Bronchial epithelial cell (primary cell): ENCODE data around the gene TCAF1. TPM values are rescaled to one million over a fixed set of nuclear protein-coding genes. Genes with fewer than 3 reads are reported as not detected.

Source experiments
- DNase-seq: peaks from one replicate; pipeline ENCODE4 v3.0.0-alpha.2; 2010; ENCODE audit warnings: low read depth
- FAIRE-seq: peaks from 2 replicates; lab custom pipeline; 2011; peaks lifted over from hg19 to GRCh38; lab: Jason Lieb, UNC
- H3K27me3 ChIP-seq: 2 replicates; pipeline ENCODE4 v1.5.1; 2011; ENCODE audit warnings: low read length; ENCODE audit not compliant: control insufficient read depth, insufficient read depth
- H3K36me3 ChIP-seq: 2 replicates; pipeline ENCODE4 v1.5.1; 2011; ENCODE audit warnings: low read length; ENCODE audit not compliant: control insufficient read depth, insufficient read depth
- H3K4me3 ChIP-seq: 2 replicates; pipeline ENCODE4 v1.5.1; 2011; ENCODE audit warnings: mild to moderate bottlenecking, low read depth, low read length, control low read depth
- total RNA-seq: library from RNA; depleted of rRNA; stranded (reverse); fragments of >200 nt; gene quantifications from 2 replicates; pipeline ENCODE4 v1.2.1, GENCODE V29; 2014
- TF ChIP-seq, protein P1 (sequence below): IDR thresholded peaks from 2 replicates; pipeline ENCODE4 v1.5.1; 2011; ENCODE audit warnings: mild to moderate bottlenecking, moderate library complexity, low read length, control low read depth, inconsistent platforms; ENCODE audit not compliant: insufficient read depth, severe bottlenecking

TCAF1 gene
- total RNA-seq, 1 donor from 2014 or later, result 17.6 TPM

DNA sequence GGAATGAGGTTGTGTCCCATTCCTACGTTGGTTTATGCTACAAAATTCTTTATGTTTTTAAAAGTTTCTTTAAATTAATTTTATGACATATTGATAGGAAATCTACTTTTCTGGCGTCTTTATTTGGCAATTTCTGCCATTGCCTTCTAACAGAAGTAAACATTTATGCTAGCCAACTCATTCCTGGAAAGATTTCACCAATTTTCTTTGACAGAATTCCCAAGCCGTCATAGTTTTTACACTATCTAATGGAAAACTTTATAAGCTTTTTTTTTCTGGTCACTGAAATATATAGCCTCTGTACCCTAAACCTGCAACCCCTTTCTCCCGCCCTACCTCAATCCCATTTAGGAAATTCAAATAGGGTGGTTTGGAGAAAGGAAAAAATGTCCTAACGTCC, 6.1 kb upstream of the TCAF1 start:
- FAIRE-seq (no peak), DNase-seq (no peak)
- TF ChIP-seq, protein P1, sequence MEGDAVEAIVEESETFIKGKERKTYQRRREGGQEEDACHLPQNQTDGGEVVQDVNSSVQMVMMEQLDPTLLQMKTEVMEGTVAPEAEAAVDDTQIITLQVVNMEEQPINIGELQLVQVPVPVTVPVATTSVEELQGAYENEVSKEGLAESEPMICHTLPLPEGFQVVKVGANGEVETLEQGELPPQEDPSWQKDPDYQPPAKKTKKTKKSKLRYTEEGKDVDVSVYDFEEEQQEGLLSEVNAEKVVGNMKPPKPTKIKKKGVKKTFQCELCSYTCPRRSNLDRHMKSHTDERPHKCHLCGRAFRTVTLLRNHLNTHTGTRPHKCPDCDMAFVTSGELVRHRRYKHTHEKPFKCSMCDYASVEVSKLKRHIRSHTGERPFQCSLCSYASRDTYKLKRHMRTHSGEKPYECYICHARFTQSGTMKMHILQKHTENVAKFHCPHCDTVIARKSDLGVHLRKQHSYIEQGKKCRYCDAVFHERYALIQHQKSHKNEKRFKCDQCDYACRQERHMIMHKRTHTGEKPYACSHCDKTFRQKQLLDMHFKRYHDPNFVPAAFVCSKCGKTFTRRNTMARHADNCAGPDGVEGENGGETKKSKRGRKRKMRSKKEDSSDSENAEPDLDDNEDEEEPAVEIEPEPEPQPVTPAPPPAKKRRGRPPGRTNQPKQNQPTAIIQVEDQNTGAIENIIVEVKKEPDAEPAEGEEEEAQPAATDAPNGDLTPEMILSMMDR, result no peak
- Histone ChIP-seq H3K36me3 (no peaks in the 10 kb centered on the region), H3K4me3 (no peak overlapping the region), H3K27me3 (no peaks in the 10 kb centered on the region)

DNA sequence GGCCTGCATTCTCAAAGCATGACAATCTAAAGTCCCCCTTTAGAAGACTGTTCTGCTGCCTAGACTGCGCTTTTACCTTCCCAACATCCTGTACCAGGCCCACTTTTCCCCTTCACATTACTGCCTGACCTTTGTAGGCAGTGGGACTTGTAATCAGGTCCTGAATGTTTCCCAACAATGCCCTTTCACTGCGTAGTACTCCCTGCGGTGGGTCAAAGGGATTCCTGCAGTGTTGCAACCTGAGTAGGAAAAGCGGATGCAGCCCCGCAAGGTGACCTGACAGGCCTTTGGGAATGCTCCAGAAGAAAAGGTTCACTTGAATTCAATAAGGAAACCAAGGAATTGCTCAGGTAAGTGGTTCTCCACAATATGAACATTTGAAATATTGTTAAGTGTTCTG, 4.9 kb upstream of the TCAF1 start:
- Histone ChIP-seq H3K4me3 (no peak overlapping the region), H3K36me3 (no peaks in the 10 kb centered on the region), H3K27me3 (no peaks in the 10 kb centered on the region)
- DNase-seq, result no peak
- no peak for FAIRE-seq
- TF ChIP-seq, protein P1, result no peak

DNA sequence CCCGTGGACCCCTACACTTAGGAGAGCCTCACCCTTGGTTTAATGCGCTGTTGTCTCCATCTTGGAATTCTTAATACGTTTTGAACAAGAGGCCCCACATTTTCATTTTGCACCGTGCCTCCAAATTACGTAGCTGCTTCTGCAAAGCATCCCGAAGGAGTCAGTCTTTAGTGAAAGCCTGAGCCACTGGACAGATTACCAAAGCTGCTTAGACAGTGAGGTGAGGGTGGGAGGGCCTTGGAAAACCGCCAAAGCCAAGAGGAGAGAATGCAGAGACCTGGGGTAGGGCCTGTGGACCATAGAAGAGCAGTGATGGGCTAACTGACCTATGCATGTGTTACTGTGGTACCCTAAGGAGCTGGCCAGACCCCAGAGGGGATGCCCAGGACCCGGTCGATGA, 4.2 kb upstream of the TCAF1 start:
- no peak for FAIRE-seq
- no peak for DNase-seq

DNA sequence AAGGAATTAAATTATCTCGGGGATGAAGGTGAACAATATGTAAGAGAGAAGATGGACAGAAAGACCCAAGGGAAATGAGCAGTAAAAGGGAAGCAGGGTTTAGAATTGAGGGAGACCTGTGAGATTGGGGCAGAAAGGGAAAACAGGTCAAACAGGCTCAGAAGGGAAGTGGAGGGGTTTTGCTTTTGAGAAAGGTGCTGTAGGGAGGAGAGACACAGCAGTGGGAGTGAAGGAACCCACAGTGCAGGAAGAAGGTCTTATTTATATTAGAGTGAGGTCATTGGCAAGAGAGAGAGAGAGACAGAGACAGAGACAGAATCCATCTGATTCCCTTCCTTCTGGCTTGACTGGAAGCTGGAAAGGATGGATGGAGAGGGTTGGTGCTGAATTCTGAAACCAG, 3.5 kb upstream of the TCAF1 start:
- TF ChIP-seq, protein P1, result no peak
- no peak for DNase-seq
- H3K4me3 ChIP-seq, result no peak overlapping the region
- no peaks in the 10 kb centered on the region for H3K27me3 ChIP-seq
- no peak for FAIRE-seq
- no peaks in the 10 kb centered on the region for H3K36me3 ChIP-seq

More for the DNA sequence above, 4.2 kb upstream of the TCAF1 start:
- Histone ChIP-seq H3K36me3 (no peaks in the 10 kb centered on the region), H3K27me3 (no peaks in the 10 kb centered on the region), H3K4me3 (no peak overlapping the region)
- TF ChIP-seq, protein P1, result no peak

DNA sequence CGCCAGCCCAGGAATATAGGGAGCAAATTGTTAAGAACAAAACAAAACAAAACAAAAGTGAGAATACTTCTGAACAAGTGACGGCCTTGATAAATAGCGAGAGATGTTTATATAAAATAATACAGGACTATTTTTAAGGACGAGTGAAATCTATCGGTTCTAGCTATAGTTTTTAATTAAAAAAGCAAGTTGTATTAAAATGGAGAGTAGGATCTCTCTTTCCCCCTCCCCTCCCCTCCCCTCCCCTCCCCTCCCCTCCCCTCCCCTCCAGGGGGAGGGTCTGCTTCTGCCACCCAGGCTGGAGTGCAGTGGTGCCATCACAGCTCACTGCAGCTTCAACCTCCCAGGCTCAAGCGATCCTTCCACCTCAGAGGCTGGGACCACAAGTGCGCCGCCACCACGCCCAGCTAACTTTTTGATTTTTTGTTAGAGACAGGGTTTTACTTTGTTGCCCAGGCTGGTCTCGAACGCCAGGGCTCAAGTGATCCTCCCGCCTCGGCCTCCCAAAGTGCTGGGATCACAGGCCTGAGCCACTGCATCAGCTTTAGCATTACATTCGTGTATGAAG, 440 bp upstream of the TCAF1 start:
- H3K4me3 ChIP-seq, result no peak overlapping the region
- DNase-seq, result no peak

More for the DNA sequence above, 440 bp upstream of the TCAF1 start:
- no peaks in the 10 kb centered on the region for H3K36me3 ChIP-seq
- no peak for FAIRE-seq
- no peaks in the 10 kb centered on the region for H3K27me3 ChIP-seq
- TF ChIP-seq, protein P1, result no peak
